Brain microvascular endothelial cell (primary cell): ENCODE measurements around the gene FECH.
"Not testable (repeated sequence)": the region's sequence is repeated elsewhere in the genome, so short reads cannot be mapped to it uniquely, and the experiment has no call there.

Experiments
- DNase-seq: peaks from one replicate; pipeline ENCODE4 v3.0.0-alpha.2; 2020
- H3K27ac ChIP-seq: fragments of 250-450 bp; sonication (Bioruptor Pico); 2 replicates; pipeline ENCODE4 v1.5.1; 2020; ENCODE audit warnings: mild to moderate bottlenecking, moderate library complexity
- H3K27me3 ChIP-seq: fragments of 250-450 bp; sonication (Bioruptor Pico); replicated peaks from 2 replicates; pipeline ENCODE4 v1.5.1; 2020; ENCODE audit warnings: mild to moderate bottlenecking
- H3K36me3 ChIP-seq: fragments of 250-450 bp; sonication (Bioruptor Pico); replicated peaks from 2 replicates; pipeline ENCODE4 v1.5.1; 2020; ENCODE audit warnings: mild to moderate bottlenecking
- H3K4me3 ChIP-seq: 2 replicates; pipeline ENCODE4 v1.5.1; 2011; ENCODE audit warnings: low read depth, mild to moderate bottlenecking, control low read depth, low read length, moderate library complexity
- in situ Hi-C: cut with HindIII; loops from 2 replicates; pipeline ENCODE4 v1.10.0; 2017; ENCODE audit warnings: low sequenced_read_pairs, low pct_ligation_motif_present
- TF ChIP-seq, protein P1 (sequence below): IDR thresholded peaks from 2 replicates; pipeline ENCODE4 v1.5.1; 2011; ENCODE audit warnings: low read depth, mild to moderate bottlenecking, moderate library complexity, low read length, control low read depth, inconsistent platforms; ENCODE audit errors: missing control alignments

The FECH gene

GRCh38 chr18:57603871-57604270 lies 17.4 kb upstream of the FECH start:
- no peak overlapping the region for H3K27ac ChIP-seq
- in situ Hi-C loops = no loop called here
- H3K4me3 ChIP-seq = no peak overlapping the region
- DNase-seq = no peak
- no peaks in the 10 kb centered on the region for H3K27me3 ChIP-seq
- H3K36me3 ChIP-seq = peaks cover 84% of the 10 kb centered on the region
- TF ChIP-seq, protein P1, sequence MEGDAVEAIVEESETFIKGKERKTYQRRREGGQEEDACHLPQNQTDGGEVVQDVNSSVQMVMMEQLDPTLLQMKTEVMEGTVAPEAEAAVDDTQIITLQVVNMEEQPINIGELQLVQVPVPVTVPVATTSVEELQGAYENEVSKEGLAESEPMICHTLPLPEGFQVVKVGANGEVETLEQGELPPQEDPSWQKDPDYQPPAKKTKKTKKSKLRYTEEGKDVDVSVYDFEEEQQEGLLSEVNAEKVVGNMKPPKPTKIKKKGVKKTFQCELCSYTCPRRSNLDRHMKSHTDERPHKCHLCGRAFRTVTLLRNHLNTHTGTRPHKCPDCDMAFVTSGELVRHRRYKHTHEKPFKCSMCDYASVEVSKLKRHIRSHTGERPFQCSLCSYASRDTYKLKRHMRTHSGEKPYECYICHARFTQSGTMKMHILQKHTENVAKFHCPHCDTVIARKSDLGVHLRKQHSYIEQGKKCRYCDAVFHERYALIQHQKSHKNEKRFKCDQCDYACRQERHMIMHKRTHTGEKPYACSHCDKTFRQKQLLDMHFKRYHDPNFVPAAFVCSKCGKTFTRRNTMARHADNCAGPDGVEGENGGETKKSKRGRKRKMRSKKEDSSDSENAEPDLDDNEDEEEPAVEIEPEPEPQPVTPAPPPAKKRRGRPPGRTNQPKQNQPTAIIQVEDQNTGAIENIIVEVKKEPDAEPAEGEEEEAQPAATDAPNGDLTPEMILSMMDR = no peak

DNA sequence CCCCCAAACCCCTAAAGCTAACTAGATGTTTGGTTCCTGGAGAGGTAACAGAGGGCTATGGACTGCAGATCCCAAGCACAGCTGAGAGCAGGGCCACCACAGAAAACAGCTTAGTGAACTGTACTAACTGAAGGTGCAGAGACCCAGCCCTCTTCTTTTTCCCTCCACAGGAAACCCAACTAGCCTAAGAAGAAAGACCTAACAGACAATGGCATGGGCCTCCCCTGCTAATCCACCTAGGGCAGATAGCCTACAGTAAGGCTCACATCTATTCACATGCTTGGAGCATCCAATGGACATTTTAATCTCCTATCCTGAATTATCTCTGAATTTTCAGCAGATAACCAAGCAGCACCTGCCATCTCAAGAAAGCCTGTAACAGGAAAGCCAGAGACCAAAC lies 8.8 kb upstream of the FECH start:
- Histone ChIP-seq H3K36me3 (peaks cover 14% of the 10 kb centered on the region), H3K27me3 (no peaks in the 10 kb centered on the region), H3K4me3 (no peak overlapping the region), H3K27ac (no peak overlapping the region)
- in situ Hi-C loops = no loop called here
- no peak for DNase-seq
- TF ChIP-seq, protein P1 = no peak

DNA sequence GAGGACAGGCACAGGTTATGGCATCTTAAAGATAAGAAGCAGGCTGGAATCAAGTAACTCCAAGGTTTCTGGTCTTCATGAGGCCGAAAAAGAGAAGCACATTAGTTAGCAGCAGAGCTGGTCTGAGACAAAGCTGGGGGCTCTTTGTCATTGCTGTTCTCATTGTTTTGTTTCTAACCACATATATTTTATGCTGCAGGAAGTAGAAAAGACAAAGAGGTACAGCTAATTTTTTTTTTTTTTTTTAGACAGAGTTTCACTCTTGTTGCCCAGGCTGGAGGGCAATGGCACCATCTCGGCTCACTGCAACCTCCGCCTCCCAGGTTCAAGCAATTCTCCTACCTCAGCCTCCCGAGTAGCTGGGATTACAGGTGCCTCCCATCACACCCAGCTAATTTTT lies 6.2 kb upstream of the FECH start:
- H3K36me3 ChIP-seq, H3K4me3 ChIP-seq, in situ Hi-C loops, DNase-seq, H3K27me3 ChIP-seq, H3K27ac ChIP-seq: not testable (repeated sequence)

DNA sequence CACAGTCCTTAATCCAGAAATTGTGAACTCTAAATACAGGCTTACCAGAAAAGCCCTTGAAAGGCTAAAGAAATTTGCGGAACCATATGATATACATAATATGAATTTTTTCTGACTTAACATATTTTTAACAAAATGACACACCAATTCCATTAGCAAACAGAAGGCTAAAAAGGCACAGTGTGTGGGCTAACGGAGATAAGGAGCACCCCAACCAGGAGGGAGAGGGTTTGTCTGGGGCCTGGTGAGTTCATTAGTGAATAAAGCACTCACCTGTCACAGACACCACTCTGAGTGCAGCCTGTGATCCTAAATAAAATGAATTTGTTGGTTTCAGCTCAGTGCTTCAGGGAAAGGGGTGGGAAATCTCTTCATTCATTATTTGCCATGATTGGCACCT lies 2.7 kb upstream of the FECH start:
- H3K27ac ChIP-seq = no peak overlapping the region
- in situ Hi-C loops = no loop called here
- DNase-seq = no peak
- H3K4me3 ChIP-seq = no peak overlapping the region
- TF ChIP-seq, protein P1 = no peak
- H3K36me3 ChIP-seq = no peaks in the 10 kb centered on the region
- H3K27me3 ChIP-seq = no peaks in the 10 kb centered on the region

DNA sequence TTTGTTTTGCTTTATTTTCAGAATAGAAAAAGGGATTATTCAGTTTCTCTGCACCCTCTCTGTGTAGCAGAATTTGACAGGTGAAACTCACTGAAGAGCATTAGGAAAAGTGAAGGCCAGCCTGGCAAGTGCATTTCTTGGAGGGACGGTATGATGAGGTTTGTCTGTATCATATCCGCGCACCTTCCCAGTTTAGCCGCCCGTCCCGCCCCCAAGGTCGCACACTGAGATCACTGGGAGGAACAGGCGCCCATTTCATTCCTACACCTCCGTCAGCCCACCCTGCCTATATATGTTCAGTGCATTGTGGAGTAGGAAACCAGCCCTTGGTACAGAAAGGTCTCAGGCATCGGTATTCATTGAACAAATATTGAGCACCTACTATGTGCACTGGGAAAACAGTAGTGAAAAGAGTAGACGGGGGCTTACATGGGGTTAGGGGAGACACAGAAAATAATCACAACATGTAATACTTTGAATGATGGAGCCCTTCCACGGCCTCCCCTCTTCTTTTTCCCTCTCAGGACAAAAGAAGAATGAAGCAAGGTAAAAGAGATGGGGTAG lies 678 bp upstream of the FECH start:
- DNase-seq = no peak
- H3K27me3 ChIP-seq = no peaks in the 10 kb centered on the region
- H3K27ac ChIP-seq = no peak overlapping the region
- in situ Hi-C loops = no loop called here
- H3K36me3 ChIP-seq = no peaks in the 10 kb centered on the region
- peak overlapping the region; percentile 75 for H3K4me3 ChIP-seq
- TF ChIP-seq, protein P1 = no peak

GRCh38 chr18:57585855-57586250 lies 649 bp downstream of the FECH start:
- H3K36me3 ChIP-seq = no peaks in the 10 kb centered on the region
- DNase-seq = no peak
- H3K27ac ChIP-seq = no peak overlapping the region
- TF ChIP-seq, protein P1 = no peak
- peak overlapping the region; percentile 75 for H3K4me3 ChIP-seq
- H3K27me3 ChIP-seq = no peaks in the 10 kb centered on the region
- in situ Hi-C loops = no loop called here
